Ovary (tissue), 3 donors: ENCODE results near the gene OLFML2A.

Source experiments
- EP300 ChIP-seq: sonication (generic); formaldehyde crosslinking; IDR thresholded peaks from one replicate; pipeline ENCODE4 v1.6.1; 2017; ENCODE audit warnings: antibody characterized with exemption
- TF ChIP-seq, protein P1 (sequence below), 3 donors: fragments of 450-650 bp in 2 of 3; fragments of 200-600 bp in 1 of 3; IDR thresholded peaks; one replicate each; pipeline versions ENCODE4 v1.5.1 to v1.8.0; 2016 to 2022; ENCODE audit warnings: antibody characterized with exemption in 3 of 3, mild to moderate bottlenecking in 1 of 3
- donor health status: DM: no; HTN: no; CAD: no.

DNA sequence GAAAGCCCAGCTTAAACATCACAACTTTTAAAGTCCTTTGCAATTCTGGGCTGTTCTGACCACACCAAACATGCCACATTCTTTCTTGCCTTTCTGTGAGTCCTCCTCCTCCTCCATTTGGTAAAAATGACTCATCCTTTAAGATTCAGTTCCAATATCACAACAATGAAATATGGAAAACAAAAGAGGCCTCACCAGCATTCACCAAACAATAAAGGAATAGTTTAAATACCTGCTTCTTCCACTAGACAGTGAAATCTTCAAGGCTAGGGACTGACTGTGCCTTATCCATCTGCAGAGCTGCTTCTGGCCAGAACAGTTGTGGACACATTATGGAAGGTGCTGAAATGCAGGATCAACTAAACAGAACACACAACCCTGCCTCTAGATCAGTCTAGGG is 41.8 kb upstream of the OLFML2A start:
- TF ChIP-seq, protein P1, sequence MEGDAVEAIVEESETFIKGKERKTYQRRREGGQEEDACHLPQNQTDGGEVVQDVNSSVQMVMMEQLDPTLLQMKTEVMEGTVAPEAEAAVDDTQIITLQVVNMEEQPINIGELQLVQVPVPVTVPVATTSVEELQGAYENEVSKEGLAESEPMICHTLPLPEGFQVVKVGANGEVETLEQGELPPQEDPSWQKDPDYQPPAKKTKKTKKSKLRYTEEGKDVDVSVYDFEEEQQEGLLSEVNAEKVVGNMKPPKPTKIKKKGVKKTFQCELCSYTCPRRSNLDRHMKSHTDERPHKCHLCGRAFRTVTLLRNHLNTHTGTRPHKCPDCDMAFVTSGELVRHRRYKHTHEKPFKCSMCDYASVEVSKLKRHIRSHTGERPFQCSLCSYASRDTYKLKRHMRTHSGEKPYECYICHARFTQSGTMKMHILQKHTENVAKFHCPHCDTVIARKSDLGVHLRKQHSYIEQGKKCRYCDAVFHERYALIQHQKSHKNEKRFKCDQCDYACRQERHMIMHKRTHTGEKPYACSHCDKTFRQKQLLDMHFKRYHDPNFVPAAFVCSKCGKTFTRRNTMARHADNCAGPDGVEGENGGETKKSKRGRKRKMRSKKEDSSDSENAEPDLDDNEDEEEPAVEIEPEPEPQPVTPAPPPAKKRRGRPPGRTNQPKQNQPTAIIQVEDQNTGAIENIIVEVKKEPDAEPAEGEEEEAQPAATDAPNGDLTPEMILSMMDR (IDR thresholded peaks at IDR 0.05) = no peak
- TF ChIP-seq EP300 = no peak
